HepG2 (cell line): ENCODE data around the gene EPB41. TPM values are rescaled to one million over a fixed set of nuclear protein-coding genes. Genes with fewer than 3 reads are reported as not detected.
"Not testable (repeated sequence)": the region's sequence is repeated elsewhere in the genome, so short reads cannot be mapped to it uniquely, and the experiment has no call there.

ENCODE experiments used
- ATAC-seq: fragments of 200-7000 bp; cut with Tn5 transposase; 3 replicates; pipeline ENCODE4 v1.9.1; 2020; ENCODE audit warnings: mild to moderate bottlenecking, moderate library complexity
- BruUV-seq: library from RNA; stranded (reverse); fragments of 400-500 nt; replicated peaks from 2 replicates; lab custom pipeline; 2021; lab: Mats Ljungman, UMichigan
- CTCF ChIA-PET: fragments of 300-600 bp; formaldehyde crosslinking; extraction: SDS; loops from one replicate; lab custom pipeline; 2021; ENCODE audit warnings: low total read pairs, inconsistent platforms, low intra/inter-chr PET ratio; lab: Yijun Ruan, JAX
- POLR2A ChIA-PET: fragments of 350-600 bp; sonication (Branson Sonifier 250); formaldehyde crosslinking; loops from one replicate; lab custom pipeline; 2020; ENCODE audit warnings: antibody characterized with exemption, inconsistent platforms; lab: Yijun Ruan, JAX
- DNase-seq: peaks from one replicate; pipeline ENCODE4 v3.0.0-alpha.2; 2015; ENCODE audit warnings: low spot score
- FAIRE-seq: peaks from 3 replicates; lab custom pipeline; 2011; peaks lifted over from hg19 to GRCh38; lab: Jason Lieb, UNC
- H2AFZ ChIP-seq: one replicate; pipeline ENCODE4 v1.6.1; 2011; ENCODE audit warnings: low read length, inconsistent platforms
- H3K27ac ChIP-seq: fragments of 300-600 bp; 3 replicates; pipeline ENCODE4 v1.8.0; 2011; ENCODE audit warnings: mixed run types, mild to moderate bottlenecking, mixed read lengths, low read length, inconsistent platforms; ENCODE audit not compliant: insufficient read depth; ENCODE audit errors: extremely low read length
- H3K27me3 ChIP-seq, 2 experiments: fragments of 200-600 bp in 1 of 2; 2 replicates in 1 of 2; 3 replicates in 1 of 2; pipeline versions ENCODE4 v1.6.0 to v1.8.0; 2011; ENCODE audit warnings: low read length in 2 of 2, mild to moderate bottlenecking in 2 of 2, moderate library complexity in 2 of 2, inconsistent platforms in 1 of 2; ENCODE audit not compliant: insufficient read depth in 2 of 2, control insufficient read depth in 1 of 2
- H3K36me3 ChIP-seq, 2 experiments: fragments of 200-600 bp in 1 of 2; replicated peaks in 1 of 2; 2 replicates in 1 of 2; 3 replicates in 1 of 2; pipeline versions ENCODE4 v1.5.1 to v1.8.0; 2011; ENCODE audit warnings: low read length in 2 of 2, inconsistent platforms in 1 of 2; ENCODE audit not compliant: insufficient read depth in 2 of 2, control insufficient read depth in 1 of 2
- H3K4me1 ChIP-seq: 2 replicates; pipeline ENCODE4 v1.5.1; 2012; ENCODE audit warnings: low read length, inconsistent platforms; ENCODE audit not compliant: insufficient read depth
- H3K4me2 ChIP-seq: 2 replicates; pipeline ENCODE4 v1.6.0; 2011; ENCODE audit warnings: low read depth, low read length, inconsistent platforms
- H3K4me3 ChIP-seq, 3 experiments: fragments of 200-600 bp in 1 of 3; sonication (generic), shearing (Covaris generic) in 1 of 3; replicated peaks in 1 of 3; 2 replicates each; pipeline ENCODE4 v1.5.1; 2011 to 2016; ENCODE audit warnings: low read length in 3 of 3, inconsistent platforms in 2 of 3, low read depth in 2 of 3, mild to moderate bottlenecking in 2 of 3, control low read depth in 1 of 3, mixed read lengths in 1 of 3; ENCODE audit not compliant: insufficient read depth in 1 of 3
- H3K79me2 ChIP-seq: one replicate; pipeline ENCODE4 v1.6.1; 2011; ENCODE audit warnings: low read length, inconsistent platforms; ENCODE audit not compliant: insufficient read depth
- H3K9ac ChIP-seq: 2 replicates; pipeline ENCODE4 v1.6.0; 2011; ENCODE audit warnings: mild to moderate bottlenecking, low read depth, low read length, inconsistent platforms; ENCODE audit not compliant: insufficient read depth
- H3K9me3 ChIP-seq: 2 replicates; pipeline ENCODE4 v1.5.1; 2012; ENCODE audit warnings: mild to moderate bottlenecking, low read length
- H4K20me1 ChIP-seq: 2 replicates; pipeline ENCODE4 v1.6.0; 2011; ENCODE audit warnings: inconsistent platforms, mild to moderate bottlenecking, low read length, moderate library complexity; ENCODE audit not compliant: insufficient read depth
- ATF7 ChIP-seq, 2 experiments: fragments of 450-650 bp in 1 of 2; sonication (generic) in 1 of 2; formaldehyde crosslinking in 1 of 2; IDR thresholded peaks; 2 replicates each; pipeline versions ENCODE4 v1.4.0 to v1.6.1; 2016 to 2020; ENCODE audit warnings: antibody characterized with exemption in 1 of 2, mild to moderate bottlenecking in 1 of 2, missing genetic modification reagents in 1 of 2
- CEBPG ChIP-seq: IDR thresholded peaks from 2 replicates; pipeline ENCODE4 v1.6.1; 2016
- TRIM24 ChIP-seq: sonication (generic); formaldehyde crosslinking; IDR thresholded peaks from 2 replicates; pipeline ENCODE4 v1.8.0; 2022; ENCODE audit warnings: mild to moderate bottlenecking, missing genetic modification reagents
- ZNF121 ChIP-seq: sonication (generic); formaldehyde crosslinking; IDR thresholded peaks from 2 replicates; pipeline ENCODE4 v1.5.0; 2020; ENCODE audit warnings: mild to moderate bottlenecking, missing genetic modification reagents
- ZNF770 ChIP-seq: sonication (generic); formaldehyde crosslinking; IDR thresholded peaks from 2 replicates; pipeline ENCODE4 v1.5.0; 2020; ENCODE audit warnings: mild to moderate bottlenecking, missing genetic modification reagents
- WGBS: methylation state at CpG from one replicate; pipeline ENCODE4 v1.1.6; 2017; ENCODE audit warnings: low lambda C conversion rate; 5-methylcytosine and 5-hydroxymethylcytosine counted together
- in situ Hi-C: cut with HindIII; loops from 2 replicates; pipeline ENCODE4 v1.10.0; 2017; ENCODE audit warnings: low pct_unique_long_range_greater_than_20kb; ENCODE audit not compliant: extremely low pct_ligation_motif_present
- intact Hi-C: fragments of 100-400 bp; cut with micrococcal nuclease; formaldehyde crosslinking; loops from one replicate; pipeline ENCODE4 v1.10.0; 2022; ENCODE audit not compliant: unreplicated experiment
- polyA plus RNA-seq, 8 experiments: library from polyadenylated mRNA; depleted of rRNA in 3 of 8; stranded (reverse) in 7 of 8; unstranded in 1 of 8; fragments of >200 nt; fragmentation: Illumina TruSeq in 4 of 8; extraction: Trizol in 4 of 8; gene quantifications; 2 replicates each; pipeline versions ENCODE4 v1.2.1 to v1.2.3, GENCODE V29; 2011 to 2016; ENCODE audit warnings: low read depth in 4 of 8, missing spikeins in 1 of 8, mixed read lengths in 1 of 8; ENCODE audit not compliant: insufficient read depth in 1 of 8
- total RNA-seq, 5 experiments: library from RNA; depleted of rRNA; stranded (reverse); fragments of >200 nt; fragmentation: Illumina TruSeq; extraction: Trizol; gene quantifications; 2 replicates each; pipeline ENCODE4 v1.2.3, GENCODE V29; 2016; ENCODE audit warnings: low read depth in 1 of 5
- TF ChIP-seq, protein P1 (sequence below): sonication (generic); formaldehyde crosslinking; IDR thresholded peaks from 2 replicates; pipeline ENCODE4 v1.4.0; 2020; ENCODE audit warnings: missing genetic modification reagents, mild to moderate bottlenecking, borderline replicate concordance

EPB41 gene
- total and polyA plus RNA-seq, 2 of the 13 experiments (the other 11 are each of a cell fraction or from before 2014, with no cell fraction given) = 34.5 to 46.7 TPM

DNA sequence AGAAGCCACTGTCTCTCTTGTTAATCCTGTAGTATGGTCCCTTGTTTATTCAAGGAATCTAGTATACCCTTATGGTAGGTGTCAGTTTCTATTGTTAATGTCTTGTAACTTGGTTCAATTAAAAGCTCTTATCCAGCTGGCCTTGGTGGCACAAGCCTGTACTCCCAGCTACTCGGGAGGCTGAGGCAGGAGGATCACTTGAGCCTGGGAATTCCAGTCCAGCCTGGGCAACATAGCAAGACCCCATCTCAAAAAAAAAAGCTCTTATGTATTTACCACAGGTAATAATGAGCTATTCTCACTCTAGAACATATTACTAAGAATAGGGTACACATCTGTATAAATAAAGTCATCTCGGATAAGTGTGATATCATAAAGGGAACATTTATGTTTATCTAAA, 162.8 kb downstream of the EPB41 start:
- 98% methylated on average over 2 of the region's 2 CpGs for WGBS
- H3K27me3 ChIP-seq = no peaks in the 10 kb centered on the region
- no peak for ATAC-seq
- H3K27ac ChIP-seq = no peak overlapping the region
- no peak overlapping the region for H3K4me3 ChIP-seq
- no peaks in the 10 kb centered on the region for H3K4me1 ChIP-seq
- peaks cover 2 to 5% of the 10 kb centered on the region in 2 experiments; a peak in 3 of 5 replicates for H3K36me3 ChIP-seq
- no peak overlapping the region for H3K9ac ChIP-seq
- BruUV-seq = no TSS peak
- no peaks in the 10 kb centered on the region for H3K79me2 ChIP-seq
- H3K4me2 ChIP-seq = no peak overlapping the region
- intact Hi-C loops = no loop called here
- no peak for DNase-seq
- H3K9me3 ChIP-seq = no peaks in the 10 kb centered on the region
- no peak overlapping the region for H2AFZ ChIP-seq
- CTCF ChIA-PET = no interaction called here
- H4K20me1 ChIP-seq = no peaks in the 10 kb centered on the region
- no peak for FAIRE-seq
- POLR2A ChIA-PET = no interaction called here
- TF ChIP-seq TRIM24 (CRISPR knock-in tag) (no peak), ZNF121 (CRISPR knock-in tag) (peak; percentile 79)
- in situ Hi-C loops = no loop called here

DNA sequence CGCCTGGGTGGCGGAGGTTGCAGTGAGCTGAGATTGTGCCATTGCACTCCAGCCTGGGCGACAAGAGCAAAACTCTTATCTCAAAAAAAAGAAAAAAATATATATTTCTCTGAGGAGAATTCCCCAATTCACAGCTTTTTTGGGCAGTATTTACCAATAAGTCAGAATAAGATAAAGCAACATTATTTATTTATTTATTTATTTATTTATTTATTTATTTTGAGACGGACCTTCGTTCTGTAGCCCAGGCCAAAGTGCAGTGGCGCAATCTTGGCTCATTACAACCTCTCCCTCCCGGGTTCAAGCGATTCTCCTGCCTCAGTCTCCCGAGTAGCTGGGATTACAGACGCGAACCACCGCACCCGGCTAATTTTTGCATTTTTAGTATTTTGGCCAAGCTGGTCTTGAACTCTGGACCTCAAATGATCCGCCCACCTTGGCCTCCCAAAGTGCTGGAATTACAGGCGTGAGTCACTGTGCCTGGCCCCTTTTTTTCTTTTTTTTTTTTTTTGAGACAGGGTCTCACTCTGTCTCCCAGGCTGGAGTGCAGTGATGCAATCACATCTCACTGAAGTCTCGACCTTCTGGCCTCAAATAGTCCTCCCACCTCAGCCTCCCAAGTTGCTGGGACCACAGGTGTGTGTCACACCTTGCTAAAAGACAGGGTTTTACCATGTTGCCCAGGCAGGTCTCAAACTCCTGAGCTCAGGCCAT, 165.7 kb downstream of the EPB41 start:
- H3K4me1 ChIP-seq; H3K79me2 ChIP-seq; ATAC-seq; H3K9ac ChIP-seq; H3K4me3 ChIP-seq; H4K20me1 ChIP-seq; H3K27me3 ChIP-seq; H3K36me3 ChIP-seq; in situ Hi-C loops; BruUV-seq; CTCF ChIA-PET; H3K9me3 ChIP-seq; H2AFZ ChIP-seq; FAIRE-seq; H3K4me2 ChIP-seq; DNase-seq; H3K27ac ChIP-seq; POLR2A ChIA-PET; intact Hi-C loops; TF ChIP-seq ATF7 (CRISPR knock-in tag; IDR thresholded peaks at IDR 0.05): not testable (repeated sequence)
- TF ChIP-seq, protein P1, sequence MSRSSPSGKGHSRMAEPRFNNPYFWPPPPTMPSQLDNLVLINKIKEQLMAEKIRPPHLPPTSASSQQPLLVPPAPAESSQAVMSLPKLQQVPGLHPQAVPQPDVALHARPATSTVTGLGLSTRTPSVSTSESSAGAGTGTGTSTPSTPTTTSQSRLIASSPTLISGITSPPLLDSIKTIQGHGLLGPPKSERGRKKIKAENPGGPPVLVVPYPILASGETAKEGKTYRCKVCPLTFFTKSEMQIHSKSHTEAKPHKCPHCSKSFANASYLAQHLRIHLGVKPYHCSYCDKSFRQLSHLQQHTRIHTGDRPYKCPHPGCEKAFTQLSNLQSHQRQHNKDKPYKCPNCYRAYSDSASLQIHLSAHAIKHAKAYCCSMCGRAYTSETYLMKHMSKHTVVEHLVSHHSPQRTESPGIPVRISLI (CRISPR knock-in tag) = 0 out of 2 replicates have a peak, but pooled peaks have one; percentile 35
- TF ChIP-seq ATF7 (IDR thresholded peaks at IDR 0.05) (0 out of 2 replicates have a peak, but pooled peaks have one; percentile 19), CEBPG (CRISPR knock-in tag) (peak; percentile 52; the same call in 1 of the 2 replicates), ZNF770 (CRISPR knock-in tag) (peak; percentile 88)
- WGBS = 84% methylated on average over 16 of the region's 16 CpGs
